Endodermal cell (in vitro differentiated cells): Measurements from ENCODE around the gene ATAD3A. TPM values are rescaled to one million over a fixed set of nuclear protein-coding genes. Genes with fewer than 3 reads are reported as not detected.

ENCODE experiments used
- DNase-seq: peaks from one replicate; pipeline ENCODE4 v3.0.0-alpha.2; 2017
- H3K27ac ChIP-seq: 2 replicates; pipeline ENCODE4 v1.5.1; 2013; ENCODE audit warnings: mild to moderate bottlenecking, low read depth, low read length, moderate library complexity
- H3K27me3 ChIP-seq: 2 replicates; pipeline ENCODE4 v1.6.1; 2013; ENCODE audit warnings: mild to moderate bottlenecking, low read length, moderate library complexity; ENCODE audit not compliant: insufficient read depth, control insufficient read depth, poor library complexity, severe bottlenecking
- H3K36me3 ChIP-seq: 2 replicates; pipeline ENCODE4 v1.7.0; 2013; ENCODE audit warnings: mild to moderate bottlenecking, low read length, moderate library complexity; ENCODE audit not compliant: control insufficient read depth, insufficient read depth
- H3K4me1 ChIP-seq: one replicate; pipeline ENCODE4 v1.7.0; 2013; ENCODE audit warnings: low read length; ENCODE audit not compliant: control insufficient read depth, insufficient read depth
- H3K4me3 ChIP-seq: 2 replicates; pipeline ENCODE4 v1.5.1; 2013; ENCODE audit warnings: mild to moderate bottlenecking, low read length, moderate library complexity
- H3K9ac ChIP-seq: 2 replicates; pipeline ENCODE4 v1.6.1; 2013; ENCODE audit warnings: mild to moderate bottlenecking, low read length, moderate library complexity; ENCODE audit not compliant: poor library complexity, severe bottlenecking; ENCODE audit errors: extremely low read depth
- H3K9me3 ChIP-seq: 2 replicates; pipeline ENCODE4 v1.6.1; 2013; ENCODE audit warnings: mild to moderate bottlenecking, low read length, moderate library complexity; ENCODE audit not compliant: control insufficient read depth
- H3K27ac Mint-ChIP-seq: 2 replicates; pipeline ENCODE4 v1.8.0; 2020; ENCODE audit warnings: mixed read lengths
- H3K27me3 Mint-ChIP-seq: 2 replicates; pipeline ENCODE4 v1.8.0; 2021; ENCODE audit warnings: mild to moderate bottlenecking, mixed read lengths; ENCODE audit not compliant: insufficient read depth
- H3K36me3 Mint-ChIP-seq: 2 replicates; pipeline ENCODE4 v1.8.0; 2020; ENCODE audit warnings: low read depth, mixed read lengths
- H3K4me1 Mint-ChIP-seq: 2 replicates; pipeline ENCODE4 v1.8.0; 2020; ENCODE audit warnings: mixed read lengths
- H3K4me3 Mint-ChIP-seq: 2 replicates; pipeline ENCODE4 v1.8.0; 2020; ENCODE audit warnings: mild to moderate bottlenecking, moderate library complexity, mixed read lengths
- H3K9me3 Mint-ChIP-seq: 2 replicates; pipeline ENCODE4 v1.8.0; 2020; ENCODE audit warnings: mild to moderate bottlenecking, mixed read lengths
- WGBS, 2 experiments: methylation state at CpG; one replicate each; pipeline versions ENCODE4 v1.1.5 to v1.1.7; 2013; ENCODE audit warnings: missing lambda C conversion rate in 2 of 2, mixed read lengths in 1 of 2; ENCODE audit not compliant: insufficient coverage in 1 of 2, insufficient read length in 1 of 2; 5-methylcytosine and 5-hydroxymethylcytosine counted together
- total RNA-seq, 2 donors: library from RNA; stranded (reverse); fragmentation: NEBNext Ultra II Directional in 1 of 2; extraction: Animal tissue kit (Norgen Biotek cat#: 25700) in 1 of 2; gene quantifications; 2 replicates in 1 of 2; 3 replicates in 1 of 2; pipeline ENCODE4 v1.2.1, GENCODE V29; 2021
- TF ChIP-seq, protein P1 (sequence below): fragments of 200-600 bp; sonication (generic); conservative IDR thresholded peaks from 2 replicates; pipeline ENCODE4 v1.5.0; 2021; ENCODE audit warnings: antibody characterized with exemption, mild to moderate bottlenecking

Gene ATAD3A
- total RNA-seq, 2 donors from 2014 or later, result 42.8 to 47.6 TPM

DNA sequence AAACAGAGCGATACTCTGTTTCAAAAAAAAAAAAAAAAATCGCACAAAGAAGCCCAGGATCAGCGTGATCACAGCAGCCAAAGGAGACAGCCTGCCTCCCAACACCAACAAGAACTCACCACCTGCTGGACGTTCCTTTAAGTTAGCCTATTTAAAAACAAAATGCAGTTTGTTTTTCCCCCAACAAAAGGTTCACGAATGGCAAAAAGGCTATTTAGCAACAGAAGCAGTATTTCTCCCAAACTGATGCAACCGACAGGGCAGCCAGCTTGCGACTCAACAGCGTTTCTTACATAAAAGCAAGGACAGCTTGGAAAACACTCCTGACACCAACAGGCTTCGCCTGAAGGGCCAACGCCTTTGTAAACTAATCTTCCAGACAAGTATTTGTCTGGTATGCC lies 55.9 kb downstream of the ATAD3A start:
- 79 to 92% methylated on average over 7 to 10 of the region's 10 CpGs for WGBS, 2 experiments
- Mint-ChIP-seq H3K36me3 (peaks cover 59% of the 10 kb centered on the region), H3K27ac (peak overlapping the region; percentile 75), H3K4me1 (no peaks in the 10 kb centered on the region), H3K9me3 (peaks cover 1% of the 10 kb centered on the region), H3K4me3 (no peak overlapping the region), H3K27me3 (no peaks in the 10 kb centered on the region)
- H3K36me3 ChIP-seq, result peaks cover 64% of the 10 kb centered on the region
- TF ChIP-seq, protein P1, sequence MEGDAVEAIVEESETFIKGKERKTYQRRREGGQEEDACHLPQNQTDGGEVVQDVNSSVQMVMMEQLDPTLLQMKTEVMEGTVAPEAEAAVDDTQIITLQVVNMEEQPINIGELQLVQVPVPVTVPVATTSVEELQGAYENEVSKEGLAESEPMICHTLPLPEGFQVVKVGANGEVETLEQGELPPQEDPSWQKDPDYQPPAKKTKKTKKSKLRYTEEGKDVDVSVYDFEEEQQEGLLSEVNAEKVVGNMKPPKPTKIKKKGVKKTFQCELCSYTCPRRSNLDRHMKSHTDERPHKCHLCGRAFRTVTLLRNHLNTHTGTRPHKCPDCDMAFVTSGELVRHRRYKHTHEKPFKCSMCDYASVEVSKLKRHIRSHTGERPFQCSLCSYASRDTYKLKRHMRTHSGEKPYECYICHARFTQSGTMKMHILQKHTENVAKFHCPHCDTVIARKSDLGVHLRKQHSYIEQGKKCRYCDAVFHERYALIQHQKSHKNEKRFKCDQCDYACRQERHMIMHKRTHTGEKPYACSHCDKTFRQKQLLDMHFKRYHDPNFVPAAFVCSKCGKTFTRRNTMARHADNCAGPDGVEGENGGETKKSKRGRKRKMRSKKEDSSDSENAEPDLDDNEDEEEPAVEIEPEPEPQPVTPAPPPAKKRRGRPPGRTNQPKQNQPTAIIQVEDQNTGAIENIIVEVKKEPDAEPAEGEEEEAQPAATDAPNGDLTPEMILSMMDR, result no peak
- no peaks in the 10 kb centered on the region for H3K4me1 ChIP-seq
- H3K9ac ChIP-seq, result no peak overlapping the region
- no peak overlapping the region for H3K27ac ChIP-seq
- H3K27me3 ChIP-seq, result no peaks in the 10 kb centered on the region
- DNase-seq, result no peak
- H3K4me3 ChIP-seq, result no peak overlapping the region
- peaks cover 6% of the 10 kb centered on the region for H3K9me3 ChIP-seq

DNA sequence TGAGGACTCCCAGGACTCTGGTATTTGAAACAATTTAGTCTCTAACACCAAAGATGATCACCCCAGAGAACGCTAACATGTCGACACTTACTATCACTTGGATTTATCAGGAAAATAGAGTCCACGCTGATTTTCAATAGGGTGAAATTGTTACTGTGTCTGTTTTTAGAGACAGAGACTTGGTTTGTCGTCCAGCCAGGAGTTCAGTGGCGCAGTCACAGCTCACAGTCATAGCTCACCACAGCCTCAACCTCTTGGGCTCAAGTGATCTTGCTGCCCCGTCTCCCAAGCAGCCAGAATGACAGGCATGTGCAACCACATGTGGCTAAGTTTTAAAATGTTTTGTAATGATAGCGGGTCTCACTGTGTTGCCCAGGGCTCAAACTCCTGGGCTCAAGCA lies 57.4 kb downstream of the ATAD3A start:
- no peak overlapping the region for H3K27ac Mint-ChIP-seq
- no peaks in the 10 kb centered on the region for H3K27me3 ChIP-seq
- peaks cover 5% of the 10 kb centered on the region for H3K4me1 Mint-ChIP-seq
- TF ChIP-seq, protein P1, result no peak
- H3K36me3 Mint-ChIP-seq, result peaks cover 52% of the 10 kb centered on the region
- no peak overlapping the region for H3K4me3 ChIP-seq
- no peak overlapping the region for H3K4me3 Mint-ChIP-seq
- peaks cover 49% of the 10 kb centered on the region for H3K36me3 ChIP-seq
- peaks cover 6% of the 10 kb centered on the region for H3K9me3 ChIP-seq
- H3K9ac ChIP-seq, result no peak overlapping the region
- H3K9me3 Mint-ChIP-seq, result peaks cover 1% of the 10 kb centered on the region
- WGBS, 2 experiments, result 97 to 100% methylated on average over 2 to 7 of the region's 7 CpGs
- H3K27ac ChIP-seq, result no peak overlapping the region
- no peak for DNase-seq
- no peaks in the 10 kb centered on the region for H3K4me1 ChIP-seq
- no peaks in the 10 kb centered on the region for H3K27me3 Mint-ChIP-seq

DNA sequence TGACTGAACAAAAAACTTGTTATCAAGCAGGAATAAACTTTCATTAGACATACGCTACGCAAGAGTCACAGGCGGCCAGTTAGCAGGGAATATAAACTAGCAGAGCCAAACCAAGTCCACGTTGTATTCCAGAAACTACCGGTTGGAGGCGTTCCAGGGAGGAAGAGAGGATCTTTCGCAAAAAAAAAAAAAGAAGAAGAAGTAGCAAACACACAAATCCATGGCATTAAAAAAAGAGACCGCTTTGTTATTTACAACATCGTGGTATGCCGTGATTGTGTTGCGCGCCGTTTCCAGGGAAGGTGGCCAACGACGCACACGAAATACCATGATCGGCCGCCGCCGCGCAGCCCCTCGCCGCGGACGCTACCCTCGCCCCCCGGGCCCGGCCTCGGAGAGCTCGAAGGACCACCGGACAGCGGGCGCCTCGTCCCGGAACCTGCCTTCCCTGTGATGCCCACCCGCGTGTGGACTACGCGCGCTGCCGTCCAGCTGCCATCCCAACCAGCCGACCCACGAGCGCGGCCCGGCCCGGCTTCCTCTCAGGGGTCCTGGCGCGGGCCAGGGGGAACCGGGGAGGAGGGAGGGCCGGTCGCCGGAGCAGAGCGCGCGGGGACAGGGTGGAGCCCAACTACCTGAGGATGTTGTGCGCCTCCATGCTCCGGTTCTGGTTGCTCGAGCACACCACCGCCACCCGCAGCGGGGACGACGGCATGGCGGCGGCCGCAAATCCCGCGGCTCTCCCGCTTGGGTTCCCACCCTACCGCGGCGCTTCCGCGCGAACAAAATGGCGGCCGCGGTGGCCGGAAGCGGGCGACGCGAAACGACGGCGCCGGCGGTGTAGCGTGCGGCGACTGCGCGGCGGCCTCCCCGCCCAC lies 62.1 kb downstream of the ATAD3A start:
- Mint-ChIP-seq H3K4me1 (peaks cover 9% of the 10 kb centered on the region), H3K9me3 (no peaks in the 10 kb centered on the region), H3K27ac (peak overlapping the region; percentile 99), H3K27me3 (peaks cover 14% of the 10 kb centered on the region), H3K4me3 (peak overlapping the region; percentile 96), H3K36me3 (peaks cover 25% of the 10 kb centered on the region)
- Histone ChIP-seq H3K4me3 (peak overlapping the region; percentile 85), H3K9ac (peak overlapping the region; percentile 99), H3K27me3 (peaks cover 10% of the 10 kb centered on the region), H3K36me3 (peaks cover 23% of the 10 kb centered on the region), H3K9me3 (no peaks in the 10 kb centered on the region), H3K27ac (peak overlapping the region; percentile 96), H3K4me1 (no peaks in the 10 kb centered on the region)
- WGBS, 2 experiments, result 0 to 2% methylated on average over 49 to 96 of the region's 96 CpGs
- peak; percentile 86 for DNase-seq
- TF ChIP-seq, protein P1, result peak; percentile 65
